H1 (cell line): ENCODE data around the gene MCF2L. TPM values are rescaled to one million over a fixed set of nuclear protein-coding genes. Genes with fewer than 3 reads are reported as not detected.

Source experiments
- polyA plus RNA-seq, 7 experiments: library from polyadenylated mRNA; depleted of rRNA in 3 of 7; stranded (reverse) in 5 of 7; unstranded in 2 of 7; fragments of >200 nt in 5 of 7; fragments of 200-250 nt in 2 of 7; gene quantifications; 1 replicate in 5 of 7; 2 replicates in 1 of 7; 4 replicates in 1 of 7; pipeline versions ENCODE4 v1.2.1 to v1.2.3, GENCODE V29; 2011 to 2013; ENCODE audit warnings: missing spikeins in 2 of 7, mixed read lengths in 2 of 7
- total RNA-seq: library from RNA; stranded (reverse); fragmentation: NEBNext Ultra II Directional; extraction: Animal tissue kit (Norgen Biotek cat#: 25700); gene quantifications from 2 replicates; pipeline ENCODE4 v1.2.1, GENCODE V29; 2021

Gene MCF2L
- total and polyA plus RNA-seq, 2 of the 8 experiments (the other 6 are each of a cell fraction or from before 2014, with no cell fraction given): 10.1 to 24.4 TPM

Other genes starting within 250 kb of the MCF2L start
- gene F7, start 136.6 kb downstream of the MCF2L start, total RNA-seq: 0.43 and 0.67 TPM in 2 replicates
- 0.85 and 0.98 TPM in 2 replicates for gene F7, start 136.6 kb downstream of the MCF2L start, polyA plus RNA-seq (2011; rRNA removed)
- 2.0 and 2.3 TPM in 2 replicates for gene F10, start 153.6 kb downstream of the MCF2L start, total RNA-seq
- gene F10, start 153.6 kb downstream of the MCF2L start, polyA plus RNA-seq (2011; rRNA removed): 3.5 and 4.2 TPM in 2 replicates
- not detected in 2 replicates for gene PROZ, start 189.4 kb downstream of the MCF2L start, total RNA-seq
- gene PROZ, start 189.4 kb downstream of the MCF2L start, polyA plus RNA-seq (2011; rRNA removed): 0.05 TPM in 1 of 2 replicates, not detected in the other
- 72.8 and 75.1 TPM in 2 replicates for gene PCID2, start 239.5 kb downstream of the MCF2L start, total RNA-seq
- 53.8 and 72.4 TPM in 2 replicates for gene PCID2, start 239.5 kb downstream of the MCF2L start, polyA plus RNA-seq (2011; rRNA removed)
- 99.3 and 101 TPM in 2 replicates for gene CUL4A, start 240.4 kb downstream of the MCF2L start, total RNA-seq
- 54.7 and 75.1 TPM in 2 replicates for gene CUL4A, start 240.4 kb downstream of the MCF2L start, polyA plus RNA-seq (2011; rRNA removed)